Endodermal cell (in vitro differentiated cells): ENCODE results near the gene VAV1. TPM values are rescaled to one million over a fixed set of nuclear protein-coding genes. Genes with fewer than 3 reads are reported as not detected.

Experiments used
- DNase-seq: peaks from one replicate; pipeline ENCODE4 v3.0.0-alpha.2; 2017
- H3K27ac ChIP-seq: 2 replicates; pipeline ENCODE4 v1.5.1; 2013; ENCODE audit warnings: mild to moderate bottlenecking, low read depth, low read length, moderate library complexity
- H3K27me3 ChIP-seq: 2 replicates; pipeline ENCODE4 v1.6.1; 2013; ENCODE audit warnings: mild to moderate bottlenecking, low read length, moderate library complexity; ENCODE audit not compliant: insufficient read depth, control insufficient read depth, poor library complexity, severe bottlenecking
- H3K36me3 ChIP-seq: 2 replicates; pipeline ENCODE4 v1.7.0; 2013; ENCODE audit warnings: mild to moderate bottlenecking, low read length, moderate library complexity; ENCODE audit not compliant: control insufficient read depth, insufficient read depth
- H3K4me1 ChIP-seq: one replicate; pipeline ENCODE4 v1.7.0; 2013; ENCODE audit warnings: low read length; ENCODE audit not compliant: control insufficient read depth, insufficient read depth
- H3K4me3 ChIP-seq: 2 replicates; pipeline ENCODE4 v1.5.1; 2013; ENCODE audit warnings: mild to moderate bottlenecking, low read length, moderate library complexity
- H3K9ac ChIP-seq: 2 replicates; pipeline ENCODE4 v1.6.1; 2013; ENCODE audit warnings: mild to moderate bottlenecking, low read length, moderate library complexity; ENCODE audit not compliant: poor library complexity, severe bottlenecking; ENCODE audit errors: extremely low read depth
- H3K9me3 ChIP-seq: 2 replicates; pipeline ENCODE4 v1.6.1; 2013; ENCODE audit warnings: mild to moderate bottlenecking, low read length, moderate library complexity; ENCODE audit not compliant: control insufficient read depth
- H3K27ac Mint-ChIP-seq: 2 replicates; pipeline ENCODE4 v1.8.0; 2020; ENCODE audit warnings: mixed read lengths
- H3K27me3 Mint-ChIP-seq: 2 replicates; pipeline ENCODE4 v1.8.0; 2021; ENCODE audit warnings: mild to moderate bottlenecking, mixed read lengths; ENCODE audit not compliant: insufficient read depth
- H3K36me3 Mint-ChIP-seq: 2 replicates; pipeline ENCODE4 v1.8.0; 2020; ENCODE audit warnings: low read depth, mixed read lengths
- H3K4me1 Mint-ChIP-seq: 2 replicates; pipeline ENCODE4 v1.8.0; 2020; ENCODE audit warnings: mixed read lengths
- H3K4me3 Mint-ChIP-seq: 2 replicates; pipeline ENCODE4 v1.8.0; 2020; ENCODE audit warnings: mild to moderate bottlenecking, moderate library complexity, mixed read lengths
- H3K9me3 Mint-ChIP-seq: 2 replicates; pipeline ENCODE4 v1.8.0; 2020; ENCODE audit warnings: mild to moderate bottlenecking, mixed read lengths
- WGBS, 2 experiments: methylation state at CpG; one replicate each; pipeline versions ENCODE4 v1.1.5 to v1.1.7; 2013; ENCODE audit warnings: missing lambda C conversion rate in 2 of 2, mixed read lengths in 1 of 2; ENCODE audit not compliant: insufficient coverage in 1 of 2, insufficient read length in 1 of 2; 5-methylcytosine and 5-hydroxymethylcytosine counted together
- total RNA-seq, 2 donors: library from RNA; stranded (reverse); fragmentation: NEBNext Ultra II Directional in 1 of 2; extraction: Animal tissue kit (Norgen Biotek cat#: 25700) in 1 of 2; gene quantifications; 2 replicates in 1 of 2; 3 replicates in 1 of 2; pipeline ENCODE4 v1.2.1, GENCODE V29; 2021
- TF ChIP-seq, protein P1 (sequence below): fragments of 200-600 bp; sonication (generic); conservative IDR thresholded peaks from 2 replicates; pipeline ENCODE4 v1.5.0; 2021; ENCODE audit warnings: antibody characterized with exemption, mild to moderate bottlenecking

The VAV1 gene
- total RNA-seq, 2 donors from 2014 or later = not detected

DNA sequence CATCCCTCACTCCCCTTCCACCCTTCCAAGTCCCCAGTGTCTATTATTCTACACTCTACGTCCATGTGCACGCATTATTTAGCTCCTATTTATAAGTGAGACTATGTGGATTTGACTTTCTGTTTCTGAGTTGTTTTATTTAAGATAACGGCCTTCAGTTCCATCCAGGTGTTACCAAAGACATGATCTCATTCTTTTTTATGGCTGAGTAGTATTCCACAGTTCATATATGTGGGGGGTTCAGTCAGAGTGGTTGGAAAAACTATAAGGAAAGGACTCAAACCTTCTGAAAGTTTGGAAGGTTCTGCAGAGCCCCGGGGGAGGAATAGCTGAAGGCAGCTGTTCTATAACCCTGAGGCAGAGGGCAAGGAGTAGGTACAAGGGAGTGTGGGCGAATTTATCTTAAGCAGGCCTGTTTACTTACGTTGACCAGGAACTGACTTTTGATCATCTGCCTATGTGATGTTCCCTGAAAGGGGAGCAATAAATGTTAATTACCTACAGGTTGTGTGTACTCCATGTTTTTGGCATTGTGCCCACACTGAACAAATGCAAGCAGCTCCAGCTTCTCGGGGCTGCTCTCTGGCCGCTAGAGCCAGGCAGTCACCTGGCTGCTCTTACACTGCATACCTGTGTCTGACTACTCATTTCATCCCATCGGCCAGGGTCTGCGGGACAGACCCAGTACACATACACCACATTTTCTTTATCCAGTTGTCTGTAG is 101.4 kb downstream of the VAV1 start:
- Histone ChIP-seq H3K36me3 (no peaks in the 10 kb centered on the region), H3K4me3 (no peak overlapping the region), H3K4me1 (no peaks in the 10 kb centered on the region), H3K27me3 (no peaks in the 10 kb centered on the region), H3K9me3 (peaks cover 46% of the 10 kb centered on the region), H3K27ac (no peak overlapping the region), H3K9ac (no peak overlapping the region)
- H3K27me3 Mint-ChIP-seq = no peaks in the 10 kb centered on the region
- no peaks in the 10 kb centered on the region for H3K4me1 Mint-ChIP-seq
- no peak overlapping the region for H3K4me3 Mint-ChIP-seq
- H3K36me3 Mint-ChIP-seq = peaks cover 2% of the 10 kb centered on the region
- DNase-seq = no peak
- H3K27ac Mint-ChIP-seq = no peak overlapping the region
- 82% methylated on average over 6 to 10 of the region's 10 CpGs for WGBS, 2 experiments
- H3K9me3 Mint-ChIP-seq = peaks cover 85% of the 10 kb centered on the region
- TF ChIP-seq, protein P1, sequence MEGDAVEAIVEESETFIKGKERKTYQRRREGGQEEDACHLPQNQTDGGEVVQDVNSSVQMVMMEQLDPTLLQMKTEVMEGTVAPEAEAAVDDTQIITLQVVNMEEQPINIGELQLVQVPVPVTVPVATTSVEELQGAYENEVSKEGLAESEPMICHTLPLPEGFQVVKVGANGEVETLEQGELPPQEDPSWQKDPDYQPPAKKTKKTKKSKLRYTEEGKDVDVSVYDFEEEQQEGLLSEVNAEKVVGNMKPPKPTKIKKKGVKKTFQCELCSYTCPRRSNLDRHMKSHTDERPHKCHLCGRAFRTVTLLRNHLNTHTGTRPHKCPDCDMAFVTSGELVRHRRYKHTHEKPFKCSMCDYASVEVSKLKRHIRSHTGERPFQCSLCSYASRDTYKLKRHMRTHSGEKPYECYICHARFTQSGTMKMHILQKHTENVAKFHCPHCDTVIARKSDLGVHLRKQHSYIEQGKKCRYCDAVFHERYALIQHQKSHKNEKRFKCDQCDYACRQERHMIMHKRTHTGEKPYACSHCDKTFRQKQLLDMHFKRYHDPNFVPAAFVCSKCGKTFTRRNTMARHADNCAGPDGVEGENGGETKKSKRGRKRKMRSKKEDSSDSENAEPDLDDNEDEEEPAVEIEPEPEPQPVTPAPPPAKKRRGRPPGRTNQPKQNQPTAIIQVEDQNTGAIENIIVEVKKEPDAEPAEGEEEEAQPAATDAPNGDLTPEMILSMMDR = no peak

DNA sequence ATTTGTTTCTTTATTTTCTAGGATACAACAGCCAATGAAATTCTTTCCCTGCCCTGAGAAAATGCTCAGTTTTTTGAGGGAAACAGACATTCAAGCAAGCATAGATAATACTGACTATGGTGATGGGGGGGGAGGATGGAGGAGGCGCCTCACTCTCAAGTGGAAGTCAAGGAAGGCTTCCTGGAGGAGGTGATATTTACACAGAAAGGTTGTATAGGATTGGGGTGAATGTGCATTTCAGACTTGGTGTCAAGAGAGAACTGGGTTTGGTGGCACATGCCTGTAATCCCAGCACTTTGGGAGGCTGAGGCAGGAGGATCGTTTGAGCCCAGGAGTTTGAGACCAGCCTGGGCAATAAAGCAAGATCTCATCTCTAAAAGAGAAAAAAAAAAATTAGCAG is 102.7 kb downstream of the VAV1 start:
- Mint-ChIP-seq H3K9me3 (peaks cover 93% of the 10 kb centered on the region), H3K4me3 (no peak overlapping the region), H3K36me3 (peaks cover 2% of the 10 kb centered on the region), H3K27ac (no peak overlapping the region), H3K27me3 (no peaks in the 10 kb centered on the region), H3K4me1 (no peaks in the 10 kb centered on the region)
- no peaks in the 10 kb centered on the region for H3K4me1 ChIP-seq
- DNase-seq = no peak
- H3K4me3 ChIP-seq = no peak overlapping the region
- H3K9ac ChIP-seq = no peak overlapping the region
- H3K36me3 ChIP-seq = no peaks in the 10 kb centered on the region
- no peak overlapping the region for H3K27ac ChIP-seq
- H3K9me3 ChIP-seq = peaks cover 57% of the 10 kb centered on the region
- TF ChIP-seq, protein P1 = no peak
- no peaks in the 10 kb centered on the region for H3K27me3 ChIP-seq
- WGBS, 2 experiments = 20 to 51% methylated on average over 1 to 2 of the region's 2 CpGs

DNA sequence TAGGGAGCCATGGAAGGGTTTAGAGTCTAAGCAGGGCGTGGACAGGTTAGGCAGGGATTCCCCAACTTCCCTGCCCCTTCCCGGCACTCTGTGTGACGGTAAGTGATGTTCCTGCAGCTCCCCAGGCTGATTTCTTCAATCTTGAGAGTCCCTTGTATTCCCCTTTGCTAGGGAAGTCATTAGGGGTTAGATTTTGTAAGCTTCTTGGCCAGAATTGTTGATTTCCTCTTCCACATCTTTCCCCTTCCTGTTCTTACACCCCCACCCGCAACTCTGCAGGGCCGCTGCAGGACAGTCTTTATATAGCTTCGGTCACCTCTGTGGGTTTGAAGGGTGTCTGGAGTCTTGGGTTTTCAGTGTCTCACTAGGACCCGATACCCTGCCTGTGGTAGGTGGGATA is 104.2 kb downstream of the VAV1 start:
- Histone ChIP-seq H3K4me3 (no peak overlapping the region), H3K9ac (no peak overlapping the region), H3K27me3 (no peaks in the 10 kb centered on the region), H3K9me3 (peaks cover 68% of the 10 kb centered on the region), H3K36me3 (no peaks in the 10 kb centered on the region), H3K4me1 (no peaks in the 10 kb centered on the region), H3K27ac (no peak overlapping the region)
- WGBS, 2 experiments = 50 to 68% methylated on average over 1 to 6 of the region's 7 CpGs
- H3K36me3 Mint-ChIP-seq = peaks cover 2% of the 10 kb centered on the region
- no peaks in the 10 kb centered on the region for H3K27me3 Mint-ChIP-seq
- H3K4me1 Mint-ChIP-seq = no peaks in the 10 kb centered on the region
- peaks cover 90% of the 10 kb centered on the region for H3K9me3 Mint-ChIP-seq
- no peak overlapping the region for H3K4me3 Mint-ChIP-seq
- TF ChIP-seq, protein P1 = no peak
- DNase-seq = no peak
- no peak overlapping the region for H3K27ac Mint-ChIP-seq
